GM19395 (cell line): Measurements from ENCODE around the gene PARP16.
"Not testable (repeated sequence)": the region's sequence is repeated elsewhere in the genome, so short reads cannot be mapped to it uniquely, and the experiment has no call there.

Experiments used
- ATAC-seq: cut with Tn5 transposase; IDR thresholded peaks from one replicate; pipeline ENCODE4 v1.9.1; 2021; ENCODE audit warnings: mild to moderate bottlenecking, moderate library complexity; ENCODE audit not compliant: unreplicated experiment

Gene PARP16

DNA sequence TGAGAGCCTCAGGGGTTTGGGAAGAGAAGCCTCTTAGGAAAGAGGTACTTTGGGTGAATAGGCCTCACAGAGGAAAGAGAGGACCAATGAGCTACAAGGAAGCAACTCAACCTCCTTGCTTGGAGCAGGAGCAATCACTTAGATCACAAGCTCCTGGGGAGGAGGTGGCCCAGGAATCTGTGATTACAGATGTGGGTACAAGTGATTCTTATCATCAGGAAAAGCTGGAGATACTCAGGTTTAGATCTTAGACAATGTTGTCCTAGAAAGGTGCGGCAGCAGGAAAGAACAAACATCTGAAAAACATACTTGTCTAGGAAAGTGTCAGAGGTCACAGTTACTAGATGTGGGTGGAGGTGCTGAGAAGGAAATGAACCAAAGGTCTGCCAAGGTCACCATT lies 8.2 kb downstream of the PARP16 start:
- ATAC-seq, result no peak

DNA sequence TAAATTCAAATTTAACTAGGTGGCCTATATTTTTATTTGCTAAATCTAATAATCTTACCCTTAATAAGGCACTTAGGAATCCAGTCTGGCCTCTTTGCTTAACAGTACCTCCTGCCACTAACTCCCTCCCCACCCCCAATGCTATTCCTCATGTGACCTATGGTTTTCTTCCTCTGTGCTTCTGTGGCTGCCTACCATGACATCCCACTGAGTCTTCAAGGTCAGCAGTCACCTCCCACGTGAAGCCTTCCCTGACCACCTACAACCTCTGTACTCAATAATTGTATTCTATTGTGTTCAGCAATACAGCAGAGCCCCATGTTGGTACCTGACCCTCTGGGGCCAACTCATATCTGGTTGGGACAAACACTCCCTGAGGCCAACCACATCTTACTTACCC lies 9.7 kb downstream of the PARP16 start:
- ATAC-seq, result no peak

DNA sequence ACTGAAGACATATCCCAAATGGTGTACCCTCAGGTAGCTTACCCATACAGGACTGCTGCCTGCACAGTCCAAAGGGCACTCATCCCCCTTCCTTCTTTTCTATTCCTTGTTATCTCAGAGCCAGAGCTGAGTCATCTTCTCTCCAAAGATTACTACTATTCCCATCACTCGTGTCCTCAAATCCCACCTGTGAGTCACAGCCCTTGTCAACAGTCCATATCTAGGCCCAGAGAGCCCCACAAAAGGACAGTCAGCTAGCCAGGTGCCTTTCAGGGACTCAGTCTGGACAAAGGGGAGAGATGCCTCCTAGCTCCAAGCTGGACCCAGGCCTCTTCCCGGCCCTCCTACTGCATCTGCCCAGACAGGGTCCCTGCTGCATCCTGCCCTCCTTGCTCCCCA lies 11.0 kb downstream of the PARP16 start:
- ATAC-seq, result no peak

DNA sequence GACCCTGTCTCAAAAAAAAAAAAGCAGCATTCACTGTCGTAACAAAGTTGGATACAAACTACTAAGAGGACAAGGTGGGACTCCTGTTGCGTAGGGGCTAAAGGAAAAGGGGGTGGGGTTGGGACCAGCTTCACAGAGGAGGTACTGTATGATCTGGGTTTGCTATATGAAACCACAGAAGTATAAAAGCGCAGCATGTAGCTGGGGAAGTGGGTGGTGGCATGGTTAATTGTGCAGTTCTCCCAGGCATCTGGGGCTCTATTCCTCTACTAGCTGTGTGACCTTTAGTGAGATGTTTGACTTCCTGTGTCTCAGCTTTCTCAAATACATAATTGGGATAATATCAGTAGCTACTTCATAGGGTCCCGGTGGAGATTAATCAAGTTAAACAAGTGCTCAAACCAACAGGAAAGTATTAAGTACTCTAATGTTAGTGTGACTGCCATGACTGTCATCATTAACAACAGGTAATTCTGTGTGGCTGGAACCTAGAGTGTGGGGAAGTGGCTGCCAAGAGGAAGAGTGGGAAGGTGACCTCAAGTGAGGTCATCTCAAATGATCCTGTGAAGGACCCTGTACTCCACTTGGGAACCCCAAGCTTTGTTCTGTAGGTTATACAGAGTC lies 11.5 kb downstream of the PARP16 start:
- ATAC-seq, result no peak

GRCh38 chr15:65270811-65271545 lies 15.7 kb downstream of the PARP16 start:
- not testable (repeated sequence) for ATAC-seq

DNA sequence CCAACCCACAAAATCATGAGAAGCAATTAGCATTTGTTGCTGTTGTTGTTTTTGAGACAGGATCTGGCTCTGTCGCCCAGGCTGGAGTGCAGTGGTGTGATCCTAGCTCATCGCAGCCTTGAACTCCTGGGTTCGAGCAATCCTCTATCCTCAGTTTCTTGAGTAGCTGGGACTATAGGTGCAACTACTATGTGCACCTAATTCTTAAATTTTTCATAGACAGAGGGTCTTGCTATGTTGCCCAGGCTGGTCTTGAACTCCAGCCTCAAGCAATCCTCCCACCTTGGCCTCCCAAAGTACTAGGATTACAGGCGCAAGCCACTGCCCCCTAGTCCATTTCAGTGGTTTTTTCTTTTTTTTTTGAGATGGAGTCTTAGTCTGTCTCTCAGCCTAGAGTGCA lies 18.3 kb downstream of the PARP16 start:
- ATAC-seq, result no peak

DNA sequence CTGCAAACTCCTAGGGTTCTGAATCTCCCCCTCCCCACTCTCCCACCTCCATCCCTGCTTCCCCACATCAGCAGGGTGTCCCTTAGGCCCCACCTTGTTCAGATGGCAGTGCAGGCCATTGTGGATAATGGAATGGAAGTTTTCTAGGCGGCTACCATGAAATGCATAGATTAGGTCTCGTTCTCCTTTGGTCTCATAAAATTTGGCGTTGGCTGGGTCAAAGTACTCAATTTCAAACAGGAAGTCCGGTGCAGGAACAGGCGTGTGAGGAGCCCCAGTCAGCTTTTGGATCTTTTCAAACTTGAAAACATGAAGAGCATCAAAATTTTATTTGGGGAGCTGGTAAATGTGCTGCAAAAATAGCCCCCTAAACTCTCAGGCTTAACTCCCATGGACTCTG lies 20.2 kb downstream of the PARP16 start:
- no peak for ATAC-seq

DNA sequence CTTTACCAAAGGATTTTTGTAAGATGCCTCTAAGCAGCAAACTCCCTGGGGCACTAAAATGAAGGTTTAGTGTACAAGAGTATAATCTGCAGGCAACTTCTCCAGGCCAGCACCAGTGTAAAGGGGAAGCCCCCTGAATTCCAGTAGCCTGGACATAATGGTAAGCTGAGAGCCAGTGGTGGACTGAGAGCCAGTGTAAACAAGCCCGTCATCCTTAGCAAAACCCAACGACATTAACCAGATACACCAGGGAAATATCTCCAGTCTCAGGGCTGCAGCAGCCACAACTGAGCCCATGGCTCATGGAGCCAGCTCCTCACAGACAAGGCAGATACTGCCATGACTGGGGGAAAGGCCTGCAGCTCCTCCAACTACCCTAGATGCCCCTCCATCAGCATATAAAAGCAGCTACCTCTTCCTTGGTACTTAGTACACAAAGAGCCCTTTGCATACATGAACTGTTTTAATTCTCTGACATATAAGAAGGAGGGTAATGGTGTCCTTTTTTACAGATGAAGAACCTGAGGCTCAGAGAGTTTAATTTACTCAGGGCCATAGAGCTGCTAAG lies 21.7 kb downstream of the PARP16 start:
- no peak for ATAC-seq

DNA sequence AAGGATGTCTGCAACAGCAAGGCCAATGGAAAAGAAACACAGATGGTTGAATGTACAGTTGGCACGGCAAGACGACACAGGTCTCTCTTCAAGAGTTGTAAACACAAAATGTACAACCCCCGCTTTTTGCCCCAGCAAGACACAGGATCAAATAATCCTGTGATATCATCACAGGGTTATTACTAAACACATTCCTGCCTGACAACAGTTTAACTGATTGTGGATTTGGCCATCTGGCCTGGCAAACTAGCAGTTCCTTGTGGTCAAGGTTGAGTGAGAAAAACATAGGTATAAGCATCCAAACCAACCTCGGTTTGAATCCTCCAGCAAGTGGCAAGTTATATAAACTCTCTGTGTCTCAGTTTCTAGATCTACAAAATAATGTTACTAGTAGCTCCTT lies 23.4 kb downstream of the PARP16 start:
- no peak for ATAC-seq

GRCh38 chr15:65260968-65261367 lies 25.7 kb downstream of the PARP16 start:
- no peak for ATAC-seq

DNA sequence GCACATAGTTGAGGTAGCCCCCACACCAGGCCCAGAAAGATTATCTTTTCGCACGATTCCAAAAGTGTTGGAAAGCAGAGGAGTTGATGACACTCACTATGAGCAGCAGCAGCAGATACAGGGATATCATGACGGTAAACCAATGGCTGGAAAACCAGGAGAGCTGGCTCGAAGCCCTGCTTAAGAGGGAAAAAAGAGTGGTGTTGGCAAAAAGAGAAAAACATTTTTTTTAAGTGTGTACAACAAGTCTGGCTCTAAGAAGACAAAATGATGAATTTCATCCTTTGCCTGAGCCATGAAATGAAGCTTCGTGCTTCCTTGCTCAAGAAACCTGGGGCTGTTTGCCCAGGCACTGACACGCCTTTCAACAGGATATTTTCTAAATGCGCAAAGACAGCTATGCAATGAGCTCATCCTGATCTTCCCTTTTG lies 27.3 kb downstream of the PARP16 start:
- no peak for ATAC-seq

DNA sequence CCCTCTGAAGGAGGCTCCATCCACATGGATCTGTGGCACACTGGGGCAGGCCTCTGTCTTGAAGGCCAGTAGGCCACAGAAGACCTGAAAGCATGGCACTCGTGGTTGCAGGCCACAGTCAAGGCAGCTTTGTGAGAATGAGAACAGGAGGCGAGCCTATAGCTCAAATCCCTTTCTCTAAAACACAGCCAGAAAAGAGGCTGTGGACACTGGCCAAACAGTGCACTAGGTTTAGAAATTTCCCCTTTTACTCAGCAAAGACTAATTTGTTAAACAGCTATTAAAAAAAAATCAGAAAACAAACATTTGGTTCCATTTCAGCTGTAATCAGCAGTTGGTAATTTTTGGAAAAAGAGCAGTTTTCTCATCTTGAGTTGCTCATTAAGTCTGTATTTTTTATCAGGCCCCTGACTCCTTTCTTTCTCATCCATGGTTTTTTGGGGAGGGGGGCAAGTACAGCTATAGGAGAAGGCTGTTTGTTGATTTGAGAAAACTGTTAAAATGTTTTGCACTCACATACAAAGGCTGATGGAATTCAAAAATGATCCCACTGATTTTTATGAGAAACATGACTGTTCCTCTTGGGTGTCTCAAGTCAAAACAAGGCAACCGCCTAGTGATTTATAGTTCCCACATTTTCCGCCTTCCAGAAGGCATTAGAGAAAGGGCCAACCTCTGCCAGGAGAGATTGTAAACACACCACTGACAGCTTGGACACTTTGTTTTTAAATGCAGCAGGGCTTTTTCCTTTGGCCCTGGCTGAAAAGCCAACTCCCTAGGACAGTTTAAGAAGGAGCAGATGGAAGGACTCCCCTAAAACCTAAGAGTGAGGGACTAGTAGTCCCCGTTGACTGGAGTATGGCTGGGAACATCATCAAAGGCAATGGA lies 28.1 kb downstream of the PARP16 start:
- ATAC-seq, result no peak

DNA sequence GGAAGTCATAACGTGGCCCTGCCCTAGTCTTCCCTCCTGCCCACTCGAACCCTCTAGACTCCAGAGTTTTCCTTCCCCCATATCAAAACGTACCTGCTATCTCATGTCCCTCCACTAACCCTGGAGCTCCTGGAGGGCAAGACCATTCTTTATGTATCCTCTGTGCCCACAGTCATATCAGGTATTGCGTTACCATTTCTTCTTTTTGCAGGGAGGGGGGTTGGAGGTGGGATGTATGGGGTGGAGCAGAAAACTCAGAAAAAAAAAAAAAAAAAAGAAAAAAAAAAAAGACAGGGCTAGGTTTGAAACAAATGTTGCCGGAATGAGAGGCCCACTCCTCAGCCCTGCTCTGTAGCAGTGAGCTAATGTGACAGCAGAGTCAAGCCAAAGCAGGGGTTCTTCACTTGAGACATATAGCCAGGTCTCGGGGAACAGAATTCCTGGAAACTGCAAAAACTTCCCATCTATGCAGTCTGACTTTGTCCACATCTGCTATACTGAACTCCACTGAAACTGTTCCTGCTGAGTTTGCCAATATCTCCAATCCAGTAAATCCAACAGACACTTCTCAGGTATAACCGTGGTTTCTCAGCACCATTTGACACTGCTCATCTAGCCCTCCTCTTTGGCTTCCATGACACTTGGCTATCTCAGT lies 31.1 kb downstream of the PARP16 start:
- no peak for ATAC-seq

- ATAC-seq, result no peak
Observed at GRCh38 chr15:65254758-65255157, 31.9 kb downstream of the PARP16 start.

DNA sequence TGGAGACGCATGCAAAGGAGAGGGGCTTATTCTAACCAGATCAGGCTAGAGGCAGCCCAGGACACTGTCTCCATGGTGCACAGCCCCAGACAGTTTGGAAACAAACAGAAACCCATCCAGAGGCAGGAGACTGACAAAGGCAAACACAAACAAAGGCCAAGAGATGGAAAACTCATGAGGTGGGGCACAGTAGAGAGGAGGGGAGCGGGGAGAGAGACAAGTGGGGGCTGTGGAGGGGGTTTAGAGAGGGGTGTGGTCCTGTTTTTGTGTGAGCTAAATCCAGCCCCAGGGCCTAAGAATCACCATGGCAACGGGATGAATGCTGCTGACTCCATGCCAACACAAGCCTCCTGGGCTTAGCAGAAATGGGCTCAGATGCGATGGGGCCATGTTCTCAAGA lies 32.3 kb downstream of the PARP16 start:
- ATAC-seq, result no peak

DNA sequence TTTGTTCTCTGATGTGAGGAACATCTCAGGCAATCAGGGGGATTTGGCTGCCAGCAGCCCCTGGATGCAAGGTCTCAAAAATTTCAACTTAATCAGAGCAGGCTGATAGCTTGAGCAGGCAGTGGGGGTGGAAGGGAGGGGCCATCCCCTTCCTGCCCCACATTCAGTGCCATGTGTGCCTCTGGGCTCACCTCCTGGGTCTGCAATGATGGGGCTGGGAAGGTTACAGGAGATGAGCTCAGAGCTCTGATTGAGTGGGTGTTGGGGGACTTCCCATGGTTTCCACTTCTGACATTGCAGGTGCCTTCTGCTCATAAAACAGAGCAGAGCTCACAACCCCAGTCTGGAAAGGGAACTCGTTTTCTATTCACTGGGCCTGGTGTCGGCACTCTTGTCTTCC lies 37.0 kb downstream of the PARP16 start:
- no peak for ATAC-seq

DNA sequence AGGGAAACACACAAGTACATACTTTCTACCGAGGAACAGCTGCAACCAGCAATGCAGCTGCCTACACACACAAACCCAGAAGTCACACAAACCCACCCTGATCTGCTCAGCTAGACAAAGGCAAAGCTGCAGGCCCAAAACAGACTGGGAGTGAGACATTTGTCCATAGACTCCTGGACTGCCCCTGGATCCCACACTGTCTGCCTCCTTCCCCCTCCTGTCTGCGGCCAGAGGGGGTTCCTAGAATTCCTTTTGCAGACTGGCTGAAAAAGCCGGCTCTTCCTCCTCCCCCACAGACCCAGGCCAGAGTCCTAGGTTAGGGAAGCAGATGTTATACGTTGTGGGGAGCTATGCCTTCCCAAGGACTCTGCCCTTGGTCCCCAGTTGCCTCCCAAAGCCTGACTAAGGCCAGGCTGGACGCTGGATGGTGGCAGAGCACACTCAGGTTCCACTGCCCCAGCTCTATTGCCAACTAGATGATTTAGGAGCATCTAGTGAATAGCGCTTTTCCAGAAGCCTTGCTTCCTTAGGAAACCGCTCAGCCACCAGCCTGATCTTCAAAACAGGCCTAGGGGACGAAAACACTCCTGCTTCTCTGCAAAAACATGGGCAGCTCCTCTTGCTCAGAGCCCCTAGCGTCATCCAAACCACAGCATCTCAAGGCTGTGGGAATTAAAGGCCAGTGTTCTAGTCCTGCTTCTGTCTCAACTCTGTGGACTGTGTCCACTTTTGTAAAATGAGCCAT lies 38.0 kb downstream of the PARP16 start:
- no peak for ATAC-seq

DNA sequence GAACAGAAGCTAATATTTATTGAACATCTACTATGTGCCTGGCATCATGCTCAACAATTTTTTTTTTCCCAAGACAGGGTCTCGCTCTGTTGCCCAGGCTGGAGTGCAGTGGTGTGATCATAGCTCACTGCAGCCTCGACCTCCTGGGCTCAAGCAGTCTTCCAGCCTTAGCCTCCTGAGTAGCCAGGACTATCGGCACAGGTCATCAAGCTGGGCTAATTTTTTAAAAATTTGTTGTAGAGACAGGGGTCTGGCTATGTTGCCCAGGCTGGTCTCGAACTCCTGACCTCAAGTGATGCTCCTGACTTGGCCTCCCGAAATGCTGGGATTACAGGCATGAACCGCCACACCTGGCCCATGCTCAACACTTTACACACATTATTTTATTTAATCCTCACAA lies 39.7 kb downstream of the PARP16 start:
- ATAC-seq, result no peak

- ATAC-seq, result no peak
Observed at GRCh38 chr15:65246026-65246714, 40.5 kb downstream of the PARP16 start.
